Measurements from ENCODE around the gene MYLK2.
A peak's percentile ranks its signal among the peaks of the same experiment; 100 is the strongest.

MYLK2 gene

GRCh38 chr20:31843881-31844280, 24.7 kb downstream of the MYLK2 start:
- no peaks in the 10 kb centered on the region for H3K9me3 Mint-ChIP-seq

DNA sequence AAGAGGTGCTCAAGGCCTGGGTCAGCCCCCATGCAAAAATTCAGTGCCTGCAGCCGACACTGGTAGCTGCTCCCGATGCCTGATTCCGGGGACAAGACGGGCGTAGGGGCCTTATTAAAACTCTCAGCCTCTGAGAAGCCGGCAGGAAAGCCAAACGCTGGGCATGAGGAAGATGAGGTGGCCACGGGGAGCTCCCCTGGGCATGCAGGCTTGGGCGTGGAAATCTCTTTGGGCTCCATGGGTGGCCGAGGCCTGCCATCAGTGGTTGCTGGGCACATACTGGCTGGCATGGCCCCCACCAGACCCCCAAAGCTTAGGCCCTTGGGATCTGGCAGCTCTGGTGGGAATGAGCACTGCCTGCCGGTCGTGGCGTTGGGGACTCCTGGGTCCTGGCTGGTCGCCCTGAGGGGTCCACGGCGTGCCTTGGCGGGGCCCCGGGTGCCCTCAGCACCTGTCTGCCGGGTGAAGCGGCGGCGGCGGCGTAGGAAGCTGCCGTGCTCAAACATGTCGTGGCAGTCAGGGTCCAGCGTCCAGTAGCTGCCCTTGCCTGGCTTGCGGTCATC, 25.7 kb downstream of the MYLK2 start:
- no peak for TF ChIP-seq CTCF (IDR thresholded peaks at IDR 0.05; ENCODE audit: unreplicated experiment in 3 of 3)
- Mint-ChIP-seq H3K27me3 (ENCODE audit: low read depth) (peaks cover 12% of the 10 kb centered on the region), H3K27ac (peak overlapping the region; percentile 97 to 99 (median 97)), H3K4me3 (peak overlapping the region in 1 of 3 experiments; percentile 82), H3K9me3 (no peaks in the 10 kb centered on the region), H3K4me1 (peaks cover 31% of the 10 kb centered on the region), H3K36me3 (ENCODE audit: low read depth) (no peaks in the 10 kb centered on the region)

More at GRCh38 chr20:31843881-31844280, 24.7 kb downstream of the MYLK2 start:
- TF ChIP-seq CTCF (IDR thresholded peaks at IDR 0.05; ENCODE audit: unreplicated experiment in 3 of 3) = no peak
- Mint-ChIP-seq H3K36me3 (ENCODE audit: low read depth) (no peaks in the 10 kb centered on the region), H3K27ac (peak overlapping the region; percentile 97 to 99 (median 97)), H3K4me3 (peak overlapping the region; percentile 77 to 82 (median 81)), H3K27me3 (ENCODE audit: low read depth) (peaks cover 8% of the 10 kb centered on the region), H3K4me1 (peaks cover 31% of the 10 kb centered on the region)

DNA sequence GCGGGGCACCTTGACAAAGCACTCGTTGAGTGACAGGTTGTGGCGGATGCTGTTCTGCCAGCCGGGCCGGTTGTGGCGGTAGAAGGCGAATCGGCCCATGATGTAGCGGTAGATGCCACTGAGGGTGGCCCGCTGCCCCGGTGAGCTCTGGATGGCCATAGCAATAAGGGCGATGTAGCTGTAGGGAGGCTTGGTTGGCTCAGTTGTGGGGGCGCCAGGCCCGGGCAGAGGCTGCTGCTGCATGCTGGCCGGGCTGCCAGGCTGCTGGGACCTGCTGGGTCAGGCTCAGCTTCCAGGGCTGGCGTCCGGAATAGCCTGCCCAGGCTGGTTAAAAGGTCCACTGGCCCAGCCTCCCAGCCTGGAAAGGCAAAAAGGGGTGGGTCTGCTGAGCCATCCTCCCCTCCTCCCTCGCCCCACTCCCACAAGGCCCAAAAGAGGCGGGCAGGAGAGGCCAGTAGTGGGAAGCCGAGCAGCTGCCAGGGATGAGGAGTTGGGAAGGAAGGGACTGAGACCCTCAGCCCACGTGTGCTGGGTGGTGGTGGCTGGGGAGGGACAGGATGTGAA, 26.2 kb downstream of the MYLK2 start, which contains the start of gene FOXS1:
FOXS1 (minus strand) TSS at position 305 of the 564 bp plus-strand sequence; CDS start at position 243, 62 bp downstream.
- H3K9me3 Mint-ChIP-seq = no peaks in the 10 kb centered on the region
- H3K36me3 Mint-ChIP-seq (ENCODE audit: low read depth) = no peaks in the 10 kb centered on the region
- peak within 1 kb of the TSS; percentile 77 to 82 (median 81) for H3K4me3 Mint-ChIP-seq
- peaks cover 31% of the 10 kb centered on the region for H3K4me1 Mint-ChIP-seq
- H3K27ac Mint-ChIP-seq = peak within 1 kb of the TSS; percentile 97 to 99 (median 97)
- H3K27me3 Mint-ChIP-seq (ENCODE audit: low read depth) = peaks cover 17% of the 10 kb centered on the region
- no peak for TF ChIP-seq CTCF (IDR thresholded peaks at IDR 0.05; ENCODE audit: unreplicated experiment in 3 of 3)

DNA sequence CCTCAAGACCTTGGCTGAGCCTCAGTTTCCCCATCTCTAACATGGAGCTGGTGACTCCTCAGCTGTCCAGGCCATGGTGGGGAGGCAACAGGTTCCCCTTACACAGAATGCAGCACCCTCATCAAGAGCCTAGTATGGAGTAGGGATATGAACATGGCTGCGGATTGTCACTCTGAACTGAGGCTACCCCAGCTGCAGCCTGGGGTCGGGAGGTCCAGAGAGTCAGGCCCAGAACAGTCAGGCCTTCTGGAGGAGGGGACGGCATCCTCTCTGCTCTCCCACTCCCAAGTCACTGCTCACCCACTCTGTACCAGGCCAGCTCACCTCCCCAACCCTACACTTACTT, 27.6 kb downstream of the MYLK2 start:
- Mint-ChIP-seq H3K4me3 (no peak overlapping the region), H3K4me1 (peaks cover 23% of the 10 kb centered on the region), H3K9me3 (no peaks in the 10 kb centered on the region), H3K27me3 (ENCODE audit: low read depth) (peaks cover 25% of the 10 kb centered on the region), H3K36me3 (ENCODE audit: low read depth) (no peaks in the 10 kb centered on the region), H3K27ac (peak overlapping the region in 1 of 3 experiments; percentile 32)
- TF ChIP-seq CTCF (IDR thresholded peaks at IDR 0.05; ENCODE audit: unreplicated experiment in 3 of 3) = no peak

- Mint-ChIP-seq H3K9me3 (no peaks in the 10 kb centered on the region), H3K27ac (peak overlapping the region in 1 of 3 experiments; percentile 37), H3K27me3 (ENCODE audit: low read depth) (peaks cover 29% of the 10 kb centered on the region), H3K36me3 (ENCODE audit: low read depth) (no peaks in the 10 kb centered on the region), H3K4me1 (peaks cover 10% of the 10 kb centered on the region), H3K4me3 (no peak overlapping the region)
- no peak for TF ChIP-seq CTCF (IDR thresholded peaks at IDR 0.05; ENCODE audit: unreplicated experiment in 3 of 3)
These were observed 29.2 kb downstream of the MYLK2 start for GRCh38 chr20:31848088-31848999.

Measured in nephron (organoid).